ENCODE measurements around the gene SLC25A36. TPM values are rescaled to one million over a fixed set of nuclear protein-coding genes. Genes with fewer than 3 reads are reported as not detected.

Gene SLC25A36
- total and polyA plus RNA-seq, 2 donors (not counting 3 experiments of a cell fraction or from before 2014, with no cell fraction given), result 17.7 to 38.8 TPM

- peaks cover 0 to 4% of the 10 kb centered on the region in 2 experiments for H3K27me3 ChIP-seq (ENCODE audit: control insufficient read depth in 2 of 2, insufficient read depth in 2 of 2, low read length in 2 of 2)
- DNase-seq (ENCODE audit: low read depth, low spot score) (no peak), FAIRE-seq (no peak)
- no peaks in the 10 kb centered on the region for H3K9me1 ChIP-seq (replicated peaks; ENCODE audit: control insufficient read depth, extremely low read depth, insufficient read depth, low read length)
- H3K79me2 ChIP-seq (ENCODE audit: control insufficient read depth, insufficient read depth, low read length), result no peaks in the 10 kb centered on the region
- H3K4me2 ChIP-seq (ENCODE audit: insufficient read depth, low read length), result no peak overlapping the region
- H3K27ac ChIP-seq (ENCODE audit: insufficient read depth, low read depth, low read length), result no peak overlapping the region
- H4K20me1 ChIP-seq (replicated peaks; ENCODE audit: control insufficient read depth, extremely low read depth, insufficient read depth, low read length), result no peaks in the 10 kb centered on the region
- H3K36me3 ChIP-seq (ENCODE audit: control insufficient read depth in 2 of 2, extremely low read depth in 1 of 2, insufficient read depth in 2 of 2, low read length in 2 of 2), result no peaks in the 10 kb centered on the region
- CTCF ChIA-PET, result no interaction called here
- no peak overlapping the region for H3K4me3 ChIP-seq (replicated peaks in 1 of 3; ENCODE audit: insufficient read depth in 1 of 3, low read depth in 1 of 3, low read length in 3 of 3)
- POLR2A ChIA-PET, result no interaction called here
- no TSS peak for BruUV-seq (replicated peaks)
- intact Hi-C loops (cut with micrococcal nuclease), result no loop called here
- no peak overlapping the region for H2AFZ ChIP-seq (ENCODE audit: low read depth, low read length)
- H3K9ac ChIP-seq (replicated peaks; ENCODE audit: extremely low read depth, insufficient read depth, low read length), result no peak overlapping the region
- H3K9me3 ChIP-seq (replicated peaks; ENCODE audit: control insufficient read depth, insufficient read depth, low read length), result no peaks in the 10 kb centered on the region
- dilution Hi-C loops (cut with MboI; ENCODE audit: extremely low pct_ligation_motif_present, low sequenced_read_pairs), result no loop called here
- no peak for TF ChIP-seq MYC (IDR thresholded peaks at IDR 0.05; ENCODE audit: low read depth, low read length)
- no peaks in the 10 kb centered on the region for H3K4me1 ChIP-seq (ENCODE audit: control insufficient read depth, extremely low read depth, insufficient read depth, low read length)
Measured at GRCh38 chr3:140902791-140903190, 38.8 kb upstream of the SLC25A36 start.

GRCh38 chr3:140903196-140903595 lies 38.4 kb upstream of the SLC25A36 start:
- dilution Hi-C loops (cut with MboI; ENCODE audit: extremely low pct_ligation_motif_present, low sequenced_read_pairs) (no loop called here), intact Hi-C loops (cut with micrococcal nuclease) (no loop called here)
- H3K4me1 ChIP-seq (ENCODE audit: control insufficient read depth, extremely low read depth, insufficient read depth, low read length), result no peaks in the 10 kb centered on the region
- POLR2A ChIA-PET, result no interaction called here
- no peaks in the 10 kb centered on the region for H3K9me3 ChIP-seq (replicated peaks; ENCODE audit: control insufficient read depth, insufficient read depth, low read length)
- H3K27ac ChIP-seq (ENCODE audit: insufficient read depth, low read depth, low read length), result no peak overlapping the region
- H4K20me1 ChIP-seq (replicated peaks; ENCODE audit: control insufficient read depth, extremely low read depth, insufficient read depth, low read length), result no peaks in the 10 kb centered on the region
- peaks cover 0 to 4% of the 10 kb centered on the region in 2 experiments for H3K27me3 ChIP-seq (ENCODE audit: control insufficient read depth in 2 of 2, insufficient read depth in 2 of 2, low read length in 2 of 2)
- H3K9ac ChIP-seq (replicated peaks; ENCODE audit: extremely low read depth, insufficient read depth, low read length), result no peak overlapping the region
- DNase-seq (ENCODE audit: low read depth, low spot score), result no peak
- TF ChIP-seq EZH2 (IDR thresholded peaks at IDR 0.05; ENCODE audit: borderline replicate concordance, low read depth, low read length, severe bottlenecking) (no peak), GATA2 (IDR thresholded peaks at IDR 0.05; ENCODE audit: insufficient read depth, insufficient read length, low read depth, low read length) (no peak), MYC (IDR thresholded peaks at IDR 0.05; ENCODE audit: low read depth, low read length) (no peak), POLR2AphosphoS5 (IDR thresholded peaks at IDR 0.05; ENCODE audit: insufficient read depth, low read depth, low read length) (no peak), MAX (IDR thresholded peaks at IDR 0.05; ENCODE audit: insufficient read depth, insufficient read length) (no peak)
- H3K4me3 ChIP-seq (replicated peaks in 1 of 3; ENCODE audit: insufficient read depth in 1 of 3, low read depth in 1 of 3, low read length in 3 of 3), result no peak overlapping the region
- FAIRE-seq, result no peak
- CTCF ChIA-PET, result no interaction called here
- no peaks in the 10 kb centered on the region for H3K36me3 ChIP-seq (ENCODE audit: control insufficient read depth in 2 of 2, extremely low read depth in 1 of 2, insufficient read depth in 2 of 2, low read length in 2 of 2)
- no peak overlapping the region for H2AFZ ChIP-seq (ENCODE audit: low read depth, low read length)
- no peaks in the 10 kb centered on the region for H3K79me2 ChIP-seq (ENCODE audit: control insufficient read depth, insufficient read depth, low read length)
- no peaks in the 10 kb centered on the region for H3K9me1 ChIP-seq (replicated peaks; ENCODE audit: control insufficient read depth, extremely low read depth, insufficient read depth, low read length)
- no TSS peak for BruUV-seq (replicated peaks)
- no peak overlapping the region for H3K4me2 ChIP-seq (ENCODE audit: insufficient read depth, low read length)

Data from endothelial cell of umbilical vein (primary cell).